ENCODE measurements around the gene CDKN2B-AS1. TPM values are rescaled to one million over a fixed set of nuclear protein-coding genes. Genes with fewer than 3 reads are reported as not detected.

The CDKN2B-AS1 gene
- total RNA-seq, 1 donor from 2014 or later: 2.3 TPM

DNA sequence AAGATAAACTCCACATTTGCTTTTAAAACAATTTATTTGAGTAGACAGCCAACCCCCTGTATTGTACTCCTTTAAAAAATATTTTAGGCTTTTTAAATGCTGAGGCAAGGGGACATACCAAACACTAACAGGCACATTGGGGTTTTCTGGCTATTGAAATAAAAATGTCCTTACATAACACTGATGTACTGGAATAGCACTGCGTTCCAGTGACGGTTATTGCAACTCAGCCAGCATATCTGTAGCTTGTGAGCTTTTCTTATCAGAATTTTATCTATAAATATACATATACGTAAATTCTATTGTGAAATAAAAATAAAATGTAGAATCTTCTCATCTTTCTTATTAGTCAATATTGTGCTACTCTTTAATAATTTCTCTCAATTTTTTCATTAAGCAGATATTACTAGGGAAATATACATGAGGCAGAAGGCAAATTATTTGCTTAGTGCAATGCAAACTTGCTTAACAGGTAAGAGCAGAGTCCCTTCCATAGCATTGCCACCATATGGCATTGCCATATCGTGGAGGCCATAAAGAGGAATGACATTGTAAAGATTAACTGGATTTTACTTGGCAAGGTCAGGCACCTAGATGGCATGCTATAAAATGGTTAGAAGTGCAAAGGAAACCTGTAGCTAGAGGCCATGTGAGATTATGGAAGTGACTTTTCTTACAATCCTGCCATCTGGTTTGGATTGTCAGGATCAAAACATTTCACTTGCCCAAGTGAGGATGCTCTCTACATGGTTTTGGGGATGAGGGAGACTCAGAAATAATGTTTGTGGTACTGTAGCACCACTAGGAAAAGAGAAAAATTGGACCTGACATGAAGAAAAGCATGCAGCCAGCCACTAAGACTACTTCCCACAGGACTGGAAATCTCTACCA, 109.3 kb downstream of the CDKN2B-AS1 start:
- DNase-seq: no peak
- no peaks in the 10 kb centered on the region for H3K27me3 ChIP-seq
- H3K4me1 ChIP-seq: peaks cover 9% of the 10 kb centered on the region
- no peak for ATAC-seq
- no peak overlapping the region for H3K4me3 ChIP-seq
- H3K9me3 ChIP-seq: no peaks in the 10 kb centered on the region
- H3K27ac ChIP-seq: peak overlapping the region; percentile 43
- intact Hi-C loops (cut with DNase I): no loop called here
- no peaks in the 10 kb centered on the region for H3K36me3 ChIP-seq
- no peak for TF ChIP-seq CTCF (IDR thresholded peaks at IDR 0.05)

DNA sequence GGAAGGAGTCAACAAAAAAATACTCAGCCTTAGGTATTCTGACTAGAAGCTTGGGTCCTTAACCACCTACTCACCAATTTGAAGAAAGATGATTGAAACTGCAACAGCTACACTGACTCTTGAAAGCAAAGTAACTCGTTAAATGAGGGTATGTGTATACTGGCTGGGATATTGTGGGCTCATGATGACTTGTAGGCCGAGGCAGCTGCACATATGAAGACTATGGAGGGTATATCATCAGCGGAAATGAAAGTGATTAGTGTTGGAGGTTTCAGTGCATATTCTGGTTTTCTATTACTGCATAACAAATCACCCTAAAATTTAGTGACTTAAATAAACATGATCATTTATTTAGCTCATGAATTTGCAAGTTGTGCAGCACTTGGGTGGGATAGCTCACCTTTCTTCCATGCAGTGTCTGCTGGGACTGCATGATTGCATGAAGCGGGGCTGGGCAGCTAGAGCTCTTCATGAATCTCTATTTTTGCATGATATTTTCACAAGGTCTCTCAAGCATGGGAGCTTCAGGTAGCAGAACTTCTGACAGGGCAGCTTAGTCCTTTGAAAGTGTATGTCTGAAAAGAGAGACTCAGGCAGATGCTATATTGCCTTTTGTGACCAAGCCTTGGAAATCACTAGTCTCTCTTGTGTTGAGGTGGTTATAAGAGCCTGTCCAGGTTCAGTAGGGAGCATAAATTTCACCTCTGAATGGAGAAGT, 110.6 kb downstream of the CDKN2B-AS1 start:
- Histone ChIP-seq H3K36me3 (no peaks in the 10 kb centered on the region), H3K9me3 (no peaks in the 10 kb centered on the region), H3K27ac (no peak overlapping the region), H3K4me1 (peaks cover 9% of the 10 kb centered on the region), H3K27me3 (no peaks in the 10 kb centered on the region), H3K4me3 (no peak overlapping the region)
- DNase-seq (no peak), ATAC-seq (no peak)
- intact Hi-C loops (cut with DNase I): no loop called here
- no peak for TF ChIP-seq CTCF (IDR thresholded peaks at IDR 0.05)

DNA sequence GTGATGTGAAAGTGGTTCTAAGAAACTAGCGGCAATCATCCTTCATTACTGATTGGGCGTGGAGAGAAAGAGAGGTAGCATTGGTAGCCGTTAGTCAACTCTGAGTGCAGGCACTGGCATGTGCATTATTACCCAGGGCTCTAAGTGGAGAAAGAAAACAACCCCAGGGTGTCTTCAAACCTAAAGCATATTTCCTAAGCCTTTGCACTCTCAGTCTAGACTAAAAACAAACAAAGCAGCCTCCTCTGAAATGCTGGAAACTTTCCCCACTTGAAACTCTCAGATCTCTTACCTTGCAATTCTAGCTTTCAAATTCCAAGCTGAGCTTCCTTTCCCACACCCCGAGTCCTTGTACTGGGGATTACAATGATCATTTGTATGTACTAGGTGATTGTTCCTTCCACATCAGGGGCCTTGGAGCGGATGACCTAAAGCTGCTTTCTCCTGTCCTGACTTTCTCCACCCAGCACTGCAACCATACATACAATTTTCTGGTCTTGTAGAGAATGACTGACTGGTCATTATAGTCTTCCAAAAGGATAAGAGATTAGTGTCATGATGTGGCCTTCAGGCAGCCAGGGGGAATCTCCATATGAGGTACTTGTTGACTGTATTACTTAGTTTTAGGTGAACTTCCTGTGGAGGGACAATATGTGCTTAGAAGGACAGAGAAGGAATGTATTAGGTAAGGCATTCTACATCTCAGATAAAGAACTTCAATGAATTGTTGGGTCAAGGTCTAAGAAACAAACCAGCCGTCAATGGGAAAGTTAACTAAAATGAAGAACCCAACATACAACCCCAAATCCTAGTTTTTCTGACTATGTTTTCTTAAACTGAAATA, 112.8 kb downstream of the CDKN2B-AS1 start:
- Histone ChIP-seq H3K27me3 (no peaks in the 10 kb centered on the region), H3K27ac (no peak overlapping the region), H3K4me1 (peaks cover 9% of the 10 kb centered on the region), H3K9me3 (no peaks in the 10 kb centered on the region), H3K36me3 (no peaks in the 10 kb centered on the region), H3K4me3 (no peak overlapping the region)
- intact Hi-C loops (cut with DNase I): no loop called here
- ATAC-seq: peak; percentile 82
- no peak for TF ChIP-seq CTCF (IDR thresholded peaks at IDR 0.05)
- DNase-seq: no peak

- no peak overlapping the region for H3K27ac ChIP-seq
- ATAC-seq: peak; percentile 14
Measured at GRCh38 chr9:22108581-22109370, 114.2 kb downstream of the CDKN2B-AS1 start.

More at GRCh38 chr9:22108581-22109370, 114.2 kb downstream of the CDKN2B-AS1 start:
- intact Hi-C loops (cut with DNase I): no loop called here
- Histone ChIP-seq H3K4me1 (peaks cover 4% of the 10 kb centered on the region), H3K36me3 (no peaks in the 10 kb centered on the region), H3K9me3 (no peaks in the 10 kb centered on the region), H3K27me3 (no peaks in the 10 kb centered on the region), H3K4me3 (no peak overlapping the region)
- DNase-seq: no peak
- no peak for TF ChIP-seq CTCF (IDR thresholded peaks at IDR 0.05)
